GM21390 (cell line): Measurements from ENCODE around the gene ANKRD9.

Experiments used
- ATAC-seq: cut with Tn5 transposase; IDR thresholded peaks from one replicate; pipeline ENCODE4 v1.9.1; 2021; ENCODE audit not compliant: unreplicated experiment

Gene ANKRD9

DNA sequence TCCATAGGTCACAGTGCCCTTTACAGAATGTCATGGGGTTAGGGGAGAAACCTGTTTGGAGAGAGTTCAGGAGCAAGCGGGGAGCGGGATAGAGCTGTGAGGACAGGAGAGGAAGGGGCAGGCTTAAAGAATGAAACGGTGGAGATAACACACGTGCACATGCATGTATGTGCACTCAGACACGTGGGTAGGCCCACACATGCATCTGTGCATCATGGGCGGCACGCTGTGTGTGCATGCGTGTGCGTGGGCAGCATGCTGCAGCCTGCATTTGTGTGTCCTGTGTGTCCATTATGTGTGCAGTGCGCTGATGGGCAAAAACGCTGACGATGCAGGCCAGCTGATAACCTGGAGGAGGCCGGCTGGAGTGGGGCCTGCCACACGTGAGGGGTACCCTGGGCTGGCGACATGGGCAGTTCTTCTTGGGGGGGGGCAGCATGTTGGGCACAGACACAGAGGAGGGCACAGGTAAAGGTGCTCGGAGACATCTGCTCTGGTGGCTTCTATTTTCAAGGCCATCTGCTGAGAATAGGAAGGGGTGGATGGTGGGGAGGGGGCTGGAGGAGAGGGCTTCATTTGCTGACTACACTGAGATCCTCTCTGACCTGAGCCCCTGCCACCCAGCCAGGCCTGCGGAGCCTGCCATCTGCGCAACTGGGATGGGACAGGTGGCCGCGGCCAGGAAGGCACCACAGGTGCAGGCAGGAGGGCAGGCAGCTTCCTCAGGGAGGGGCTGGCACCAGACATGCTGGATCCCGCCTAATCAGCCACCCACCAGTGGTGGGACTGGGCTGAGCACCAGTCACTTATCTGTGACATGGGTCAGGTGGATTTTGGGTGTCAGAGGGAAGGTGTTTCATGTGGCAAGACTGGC lies 4.6 kb upstream of the ANKRD9 start:
- no peak for ATAC-seq

DNA sequence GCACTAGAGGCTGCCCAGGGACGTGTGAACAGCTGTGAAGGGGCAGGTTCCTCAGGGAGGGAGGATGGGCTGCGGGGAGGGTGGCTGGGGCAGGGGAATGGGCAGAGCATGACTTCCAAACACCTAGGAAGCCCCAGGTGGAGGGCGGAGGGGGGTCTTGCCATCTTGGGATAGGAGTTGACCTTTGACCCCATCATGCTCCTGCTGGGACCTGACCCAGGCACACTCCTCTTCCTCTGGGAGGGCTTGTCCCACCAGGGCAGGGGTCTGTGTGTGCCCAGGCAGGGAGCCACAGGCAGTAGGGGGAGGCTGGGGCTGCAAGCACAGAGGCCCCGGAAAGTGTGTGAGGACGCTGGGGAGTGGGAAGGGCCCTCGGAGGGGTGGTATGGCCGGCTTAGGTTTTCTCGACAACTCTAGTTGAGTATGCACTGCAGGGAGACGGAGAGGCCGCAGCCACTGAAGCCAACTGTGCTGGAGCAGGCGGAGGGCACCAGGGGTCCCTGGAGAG lies 3.3 kb upstream of the ANKRD9 start:
- ATAC-seq = no peak

DNA sequence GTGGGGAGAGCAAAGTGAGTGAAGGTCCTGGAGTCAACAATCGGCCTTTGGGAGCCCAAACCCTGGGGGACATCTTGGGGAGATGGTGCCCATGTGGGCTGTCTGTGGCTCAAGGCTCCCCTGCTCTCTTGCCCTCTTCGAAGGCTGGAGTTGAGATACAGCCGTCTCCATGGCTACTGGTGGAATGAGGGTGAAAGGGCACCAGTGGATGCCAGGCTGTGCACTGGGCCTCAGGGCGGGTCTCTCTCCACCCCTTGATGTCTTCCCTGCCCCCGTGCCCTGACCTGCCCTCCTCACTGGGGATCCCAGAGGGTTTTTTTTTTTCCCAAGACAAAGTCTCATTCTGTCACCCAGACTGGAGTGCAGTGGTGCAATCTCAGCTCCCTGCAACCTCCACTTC lies 2.0 kb upstream of the ANKRD9 start:
- no peak for ATAC-seq

DNA sequence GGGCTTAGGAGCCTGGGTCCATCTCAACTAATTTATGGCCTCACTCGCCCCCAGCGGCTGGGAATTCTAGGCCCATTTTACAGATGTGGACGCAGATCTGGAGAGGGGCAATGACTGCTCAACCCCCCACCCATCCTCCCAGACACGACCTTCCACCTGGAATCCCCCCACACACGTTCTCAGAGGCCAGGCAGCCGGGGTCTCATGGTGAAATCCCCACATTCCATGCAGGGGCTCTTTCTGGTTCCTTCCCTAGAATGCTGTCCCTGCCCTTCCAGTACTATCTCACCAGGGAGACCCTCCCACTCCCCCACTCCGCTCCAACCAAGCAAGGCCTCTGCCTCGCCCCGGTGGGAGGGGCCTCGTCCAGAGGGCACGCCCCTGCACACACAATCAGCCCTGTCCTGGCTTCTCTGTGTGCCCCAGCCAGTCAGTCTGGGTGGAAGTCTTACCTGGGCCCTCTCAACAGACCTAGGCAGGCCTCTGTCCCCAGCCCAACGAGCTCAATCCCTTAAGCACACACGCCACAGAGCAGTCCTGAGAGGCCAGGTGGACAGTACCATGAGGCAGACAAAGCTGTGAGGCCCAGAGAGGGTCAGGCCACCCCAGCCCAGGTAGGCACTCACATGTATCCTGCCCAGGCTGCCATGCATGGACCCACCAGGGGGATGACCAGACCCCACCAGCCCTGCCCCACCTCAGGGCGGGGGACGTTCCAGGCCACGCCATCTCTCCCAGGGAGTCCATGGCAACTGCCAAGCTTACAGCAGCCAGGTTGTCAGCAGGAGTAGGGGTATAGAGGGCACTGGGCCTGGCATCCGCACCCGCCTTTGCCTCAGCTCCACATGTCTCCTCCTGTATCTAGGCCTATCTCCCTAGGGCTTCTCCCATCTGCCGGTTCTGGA lies 1.3 kb upstream of the ANKRD9 start:
- no peak for ATAC-seq

DNA sequence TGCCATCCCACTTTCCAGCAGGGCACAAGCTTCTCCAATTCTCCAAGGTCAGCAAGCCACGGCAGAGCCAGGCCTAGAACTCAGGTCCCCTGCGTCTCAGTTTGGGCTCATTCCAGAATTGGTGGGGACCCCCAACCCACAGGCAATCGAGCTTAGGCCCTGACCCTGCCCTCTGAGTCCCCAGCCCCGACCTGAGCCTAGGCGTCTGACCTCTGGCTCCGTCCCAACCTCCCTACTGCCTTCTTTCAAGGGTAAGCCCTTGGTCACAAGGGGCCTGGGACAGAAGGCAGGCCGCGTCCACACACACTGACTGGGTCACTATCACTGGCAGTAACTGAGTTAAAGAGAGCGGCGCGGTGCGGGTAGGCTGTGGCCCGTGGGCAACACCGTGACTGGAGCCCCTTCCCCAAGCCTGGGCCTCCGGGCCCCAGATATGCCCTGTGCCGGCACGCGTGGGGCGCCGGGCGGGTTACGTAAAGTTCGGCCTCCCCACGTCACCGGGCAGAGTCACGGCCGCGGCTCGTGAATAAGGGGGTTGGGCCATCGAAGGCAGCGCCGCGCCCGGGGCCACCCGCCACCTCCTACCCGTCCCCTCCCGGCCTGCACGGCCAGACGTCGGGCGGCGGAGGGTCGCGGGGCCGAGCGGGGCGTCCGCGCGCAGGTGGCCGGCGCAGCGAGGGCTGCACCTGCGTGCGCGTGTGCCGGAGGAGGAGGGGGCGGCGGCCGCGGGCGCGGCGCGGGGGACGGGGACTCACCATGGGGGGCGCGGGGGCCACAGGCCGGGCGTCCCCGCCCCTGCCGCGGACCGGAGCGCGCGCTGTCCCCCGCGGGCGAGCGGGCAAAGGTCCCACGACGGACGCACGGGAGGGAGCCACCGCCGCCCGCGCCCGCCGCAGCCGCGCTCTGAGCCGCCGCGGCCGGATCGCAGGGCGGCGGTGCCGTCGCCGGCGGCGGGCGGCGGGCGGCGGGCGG lies 516 bp downstream of the ANKRD9 start:
- peak; percentile 11 for ATAC-seq

DNA sequence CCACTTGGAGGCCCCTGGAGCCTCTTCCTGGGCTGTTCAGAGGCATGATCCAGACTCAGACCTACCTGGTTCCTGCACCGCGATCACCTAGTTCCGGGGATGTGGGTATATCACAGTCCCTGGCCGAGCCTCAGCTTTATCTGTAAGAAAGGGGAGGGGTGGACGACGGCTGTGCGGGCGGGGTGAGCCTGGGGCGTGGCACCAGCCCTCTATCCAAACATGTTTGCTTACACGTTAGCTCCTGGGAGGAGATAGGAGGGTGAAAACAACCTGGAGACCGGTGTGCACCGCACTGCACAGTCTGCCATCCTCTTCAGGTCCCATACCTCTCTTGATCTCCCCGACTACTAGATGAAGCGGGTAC lies 1.2 kb downstream of the ANKRD9 start:
- ATAC-seq = no peak

DNA sequence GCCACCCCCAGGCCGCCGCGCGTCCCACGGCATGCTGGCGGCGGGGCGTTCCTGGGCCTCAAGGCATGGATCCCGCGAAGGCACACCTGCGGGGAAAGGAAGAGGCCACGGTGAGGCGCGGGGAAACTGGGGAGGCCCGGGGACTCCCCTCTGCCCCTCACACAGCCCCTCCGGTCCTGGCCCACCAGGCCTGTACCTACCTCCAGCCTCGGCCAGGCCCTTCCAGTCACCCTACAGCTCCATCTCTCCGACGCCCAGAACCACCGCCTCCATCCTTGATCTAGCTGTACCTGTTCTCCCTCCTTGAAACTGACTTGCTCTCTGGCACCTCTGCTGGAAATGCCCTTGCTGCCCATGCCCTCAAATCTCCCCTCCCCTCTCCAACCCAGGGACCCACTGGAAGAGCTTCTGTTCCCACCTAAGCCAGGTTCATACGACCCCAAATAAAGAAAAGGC lies 1.7 kb downstream of the ANKRD9 start:
- no peak for ATAC-seq

DNA sequence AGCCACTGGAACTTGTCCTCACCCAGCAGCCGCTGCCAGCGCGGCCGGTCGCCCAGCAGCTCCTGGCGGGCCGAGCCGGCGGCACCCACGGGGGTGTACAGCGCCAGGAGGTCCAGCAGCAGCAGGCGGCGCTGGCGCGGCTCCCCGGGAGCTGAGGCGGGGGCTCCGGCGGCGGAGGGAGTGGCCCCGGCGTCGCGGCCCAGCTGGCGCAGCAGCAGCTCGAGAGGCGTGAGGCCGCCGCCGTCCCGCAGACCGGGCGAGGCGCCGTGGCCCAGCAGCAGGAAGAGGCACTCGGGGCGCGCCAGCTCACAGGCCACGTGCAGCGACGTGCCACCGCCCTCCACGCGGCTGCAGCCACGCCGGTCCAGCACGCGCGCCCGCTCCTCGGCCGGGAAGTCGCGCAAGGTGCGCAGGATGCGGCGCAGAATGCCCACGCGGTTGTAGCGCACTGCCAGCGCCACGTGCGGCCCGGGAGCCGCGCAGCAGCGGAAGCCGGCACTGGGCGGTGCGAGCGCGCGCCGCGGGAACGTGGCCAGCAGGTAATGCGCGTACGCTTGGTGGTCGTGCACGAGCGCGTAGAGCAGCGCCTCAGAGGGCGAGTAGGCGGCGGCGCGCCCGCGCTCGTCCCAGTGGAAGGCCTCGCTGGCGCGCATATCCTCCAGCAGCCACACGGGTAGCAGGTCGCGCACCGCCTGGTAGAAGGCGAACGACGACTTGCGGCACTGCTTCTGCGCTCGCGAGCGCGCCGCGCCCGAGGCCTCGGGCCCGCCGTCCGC lies 2.3 kb downstream of the ANKRD9 start:
- ATAC-seq = no peak

DNA sequence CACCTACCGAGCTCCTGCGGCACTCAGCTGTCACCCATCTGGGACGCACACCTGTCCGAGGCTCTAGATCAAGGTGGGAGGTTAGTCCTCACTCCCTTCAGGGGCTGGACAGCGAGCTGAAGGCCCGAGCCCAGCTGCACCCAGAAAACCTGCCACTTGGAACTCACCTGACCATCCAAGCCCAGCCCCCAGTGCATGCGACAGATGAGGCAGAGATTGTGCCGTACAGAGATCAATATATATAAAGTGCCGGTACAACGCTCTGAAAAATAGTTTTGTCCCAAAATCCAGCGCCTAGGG lies 3.0 kb downstream of the ANKRD9 start:
- ATAC-seq = no peak

DNA sequence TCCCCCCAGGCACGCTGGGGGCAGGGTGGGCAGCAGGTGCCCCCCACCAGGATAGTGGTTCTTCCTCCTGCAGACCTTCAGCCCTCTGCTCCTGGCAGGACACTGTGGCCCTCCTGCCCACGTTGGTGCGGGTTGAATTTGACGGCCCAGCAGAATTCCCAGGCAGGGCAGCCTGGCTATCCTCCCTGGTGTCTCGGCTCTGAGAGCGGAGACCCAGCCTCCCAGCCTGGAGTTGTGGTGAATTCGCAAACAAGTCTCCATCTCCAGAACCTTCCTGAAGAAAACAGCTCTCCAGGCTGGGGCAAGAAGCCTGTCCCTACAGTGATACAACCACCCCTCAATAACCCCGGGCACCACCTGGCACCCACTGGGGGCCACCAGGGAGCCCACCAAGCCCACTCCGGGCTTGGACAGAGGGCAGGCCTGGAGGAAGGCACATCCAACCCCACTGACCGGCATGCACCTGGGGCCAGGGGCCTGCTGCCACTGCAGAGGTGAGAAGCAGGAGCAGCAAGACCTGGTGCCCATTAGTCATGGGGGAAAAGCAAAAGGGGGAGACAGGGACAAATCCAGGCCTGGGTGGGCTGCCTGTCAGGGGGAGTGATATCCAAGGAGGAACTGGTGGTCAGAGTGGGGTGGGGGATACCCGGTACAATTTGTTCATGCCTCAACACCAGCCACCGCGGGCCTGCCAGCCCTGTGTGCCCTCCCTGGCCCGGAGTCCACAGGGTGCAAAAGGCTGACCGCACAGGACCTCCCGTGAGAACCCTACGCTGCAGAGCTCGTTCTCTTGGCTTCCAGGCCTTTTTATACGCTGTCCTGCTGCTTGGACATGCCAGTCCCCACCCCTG lies 3.6 kb downstream of the ANKRD9 start:
- ATAC-seq = no peak

DNA sequence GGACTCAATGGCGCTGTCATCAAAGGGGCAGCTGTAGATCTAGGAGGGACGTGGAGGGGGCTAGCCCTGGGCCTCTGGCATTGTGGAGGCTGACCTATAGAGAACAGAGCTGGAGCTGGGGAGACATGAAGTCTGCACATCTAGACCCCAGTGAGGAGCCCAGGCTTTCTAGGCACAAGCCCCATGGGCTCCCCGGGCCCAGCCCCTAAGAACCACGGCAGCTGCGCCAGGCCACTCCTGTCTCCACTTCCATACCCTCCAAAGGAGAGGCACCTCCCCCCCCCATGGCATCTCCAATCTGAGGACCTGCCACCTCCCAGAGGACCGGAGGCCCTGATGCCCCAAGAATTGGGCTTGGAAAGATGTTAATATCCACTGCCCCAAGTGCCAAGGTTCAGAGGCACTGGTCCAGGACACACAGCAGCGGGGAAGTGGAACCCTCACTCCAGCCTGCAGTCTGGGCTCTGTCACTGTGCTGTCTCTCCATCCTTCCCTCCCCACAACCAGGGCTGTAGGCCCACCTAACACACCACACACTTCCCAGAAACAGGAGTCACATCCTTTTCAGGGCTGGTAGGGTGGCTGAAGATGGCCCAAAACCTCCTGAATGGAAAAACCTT lies 4.5 kb downstream of the ANKRD9 start:
- ATAC-seq = no peak

DNA sequence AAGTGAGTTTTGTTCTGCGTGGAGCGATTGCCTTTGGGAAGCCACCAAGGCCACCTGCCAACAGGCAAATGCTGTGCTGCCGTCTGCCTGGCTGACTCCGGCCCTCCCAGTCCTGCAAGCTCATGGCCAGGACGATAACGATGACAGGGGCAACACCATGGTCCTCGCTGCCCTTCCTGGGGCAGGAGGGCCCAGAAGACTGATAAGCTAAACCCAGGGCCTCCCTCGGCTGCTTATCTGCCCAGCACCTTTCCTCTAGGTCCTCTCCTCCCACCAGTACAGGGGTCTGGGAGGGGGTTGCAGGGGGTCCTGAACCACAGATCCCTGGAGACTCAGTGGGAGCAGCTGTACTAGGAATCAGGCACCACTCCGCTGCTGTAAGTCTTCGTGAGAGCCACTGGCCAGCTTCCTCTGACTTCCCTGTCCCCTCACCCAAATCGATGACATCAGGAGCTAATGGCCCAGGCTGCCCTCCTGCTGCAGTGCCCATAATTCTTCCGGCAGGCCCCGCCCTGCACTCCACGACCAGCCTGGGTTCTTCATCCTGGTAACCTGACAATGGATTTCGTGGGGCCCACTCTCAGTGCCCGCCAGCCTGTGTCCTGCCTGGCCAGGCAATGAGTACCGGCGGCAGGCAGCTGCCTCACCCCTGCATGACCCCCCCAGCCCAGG lies 5.1 kb downstream of the ANKRD9 start:
- ATAC-seq = no peak

DNA sequence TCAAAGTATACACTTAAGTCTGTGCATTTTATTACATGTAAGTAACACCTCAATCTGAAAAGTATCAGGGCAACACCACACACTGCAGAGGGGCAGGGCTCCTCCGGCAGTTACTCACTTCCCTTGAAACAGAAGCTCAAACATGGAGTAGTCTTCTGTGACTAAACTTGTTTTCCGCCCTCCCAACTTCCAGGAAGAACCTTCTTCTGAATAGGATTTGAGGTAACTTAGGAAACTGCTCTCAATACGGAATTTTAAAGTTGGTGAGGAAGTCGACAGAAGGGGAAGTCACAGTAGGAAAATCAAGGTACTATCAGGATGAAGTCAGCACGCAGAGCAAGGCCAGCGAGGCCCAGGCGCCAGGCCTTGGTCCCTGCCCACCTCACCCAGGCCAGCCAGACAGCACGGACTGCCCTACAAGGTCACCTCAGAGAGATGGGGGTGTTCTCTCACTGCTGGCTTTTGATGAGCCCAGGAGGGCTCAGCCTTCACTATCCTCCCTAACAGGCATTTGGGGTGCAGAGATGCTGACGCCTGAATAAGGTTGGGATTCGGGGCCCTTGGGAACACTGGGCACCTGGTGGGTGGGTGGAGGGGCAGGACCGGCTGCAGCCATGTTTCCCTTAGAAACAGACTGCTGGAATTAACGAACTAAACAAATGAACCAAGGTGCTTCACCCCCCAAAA lies 5.8 kb downstream of the ANKRD9 start:
- no peak for ATAC-seq

DNA sequence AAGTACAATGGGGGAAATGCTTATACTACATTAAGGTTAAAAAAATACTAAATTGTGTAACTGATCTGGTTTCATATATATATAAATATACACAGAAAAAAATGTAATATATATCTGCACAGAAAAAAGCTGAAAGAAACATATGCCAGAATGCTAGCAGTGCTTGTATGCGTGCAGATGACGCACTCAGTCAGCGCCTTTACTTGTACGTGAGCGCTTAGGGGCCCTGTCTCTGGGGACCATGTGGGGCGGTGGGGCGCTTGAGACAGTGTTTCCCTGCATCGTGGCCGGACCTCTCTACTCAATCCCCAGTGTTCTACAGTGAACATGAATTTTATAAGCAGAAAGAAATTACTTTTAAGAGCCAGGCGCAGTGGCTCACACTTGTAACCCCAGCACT lies 7.0 kb downstream of the ANKRD9 start:
- no peak for ATAC-seq

DNA sequence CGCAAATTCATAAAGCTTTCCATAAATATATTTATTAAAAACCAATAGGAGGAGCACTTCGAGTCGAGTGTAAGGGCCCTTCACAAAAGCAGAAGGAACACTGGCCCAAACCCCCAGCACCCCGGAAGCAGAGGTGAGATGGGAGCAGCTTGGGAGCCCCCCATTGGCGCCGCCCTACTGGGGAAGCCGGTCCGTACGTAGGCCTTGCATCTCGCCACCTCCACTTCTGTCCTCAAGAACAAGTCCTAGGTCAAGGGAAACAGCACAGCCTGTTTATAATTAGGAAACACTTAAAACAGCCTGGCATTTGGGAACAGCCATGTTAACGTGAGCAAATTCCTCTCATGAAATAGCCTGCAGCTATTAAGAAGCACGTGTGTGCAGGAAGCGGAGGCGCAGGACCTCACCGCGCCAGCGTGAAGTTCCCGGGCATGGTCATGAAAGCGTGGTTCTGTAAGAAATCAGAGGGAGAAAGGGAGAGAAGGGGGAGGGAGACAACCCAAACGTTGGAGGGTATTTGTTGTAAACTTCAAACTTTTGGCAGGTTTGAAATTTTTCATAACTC lies 7.7 kb downstream of the ANKRD9 start:
- ATAC-seq = no peak

DNA sequence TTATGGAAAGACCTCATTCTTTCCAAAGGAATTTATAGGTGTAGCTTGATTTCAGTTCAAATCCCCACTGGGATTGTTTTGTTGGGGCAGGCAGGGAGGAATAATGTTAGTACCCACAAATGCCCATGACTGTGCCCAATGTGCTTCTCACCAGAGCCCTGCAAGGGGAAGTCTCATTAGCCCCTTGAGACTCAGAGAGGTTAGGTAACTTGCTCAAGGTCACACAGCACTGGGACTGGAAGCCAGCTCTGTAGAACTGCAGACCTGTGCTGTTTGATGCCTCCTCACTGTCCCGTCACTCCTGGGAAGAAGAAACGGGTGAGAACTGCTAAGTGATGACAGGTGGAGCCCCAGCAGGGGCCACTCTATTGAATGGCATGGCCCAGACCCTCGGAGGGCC lies 8.9 kb downstream of the ANKRD9 start:
- no peak for ATAC-seq

DNA sequence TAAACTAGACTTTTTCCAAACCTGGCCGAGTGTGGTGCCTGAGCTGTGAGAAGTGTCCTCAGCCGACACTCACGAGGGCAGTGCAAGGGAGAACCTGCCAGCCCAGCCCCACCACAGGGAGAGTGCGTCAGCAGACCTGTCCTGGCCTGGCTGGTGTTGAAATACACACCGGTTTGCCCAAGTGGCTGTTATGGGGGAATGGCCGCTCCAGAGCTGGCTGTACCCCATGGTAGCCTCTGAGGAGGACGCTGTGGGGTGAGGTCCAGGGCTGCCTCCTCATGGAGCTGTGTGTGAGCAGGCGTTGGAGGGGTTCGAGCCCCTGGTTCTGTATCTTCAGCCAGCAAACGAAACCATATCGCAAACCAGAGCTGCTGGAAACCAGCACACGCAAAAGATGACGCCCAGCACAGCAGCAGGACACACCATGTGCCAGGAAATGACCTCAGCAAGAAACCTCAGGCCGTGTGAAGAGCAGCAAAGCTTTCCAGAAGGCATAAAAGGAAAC lies 9.4 kb downstream of the ANKRD9 start:
- ATAC-seq = no peak
